Head of caudate nucleus (tissue), 42 donors: ENCODE results near the gene PGAP1.
A peak's percentile ranks its signal among the peaks of the same experiment; 100 is the strongest.

Source experiments
- DNase-seq, 42 donors: peaks; one replicate each; pipeline versions ENCODE4 v3.0.0 to v3.0.0-alpha.2; 2020 to 2021; ENCODE audit warnings: mixed read lengths in 7 of 42
- intact Hi-C: fragments of 100-400 bp; cut with DNase I; formaldehyde crosslinking; loops from one replicate; pipeline ENCODE4 v1.15.0; 2022

Gene PGAP1

GRCh38 chr2:196952936-196953335 lies 26.4 kb upstream of the PGAP1 start:
- intact Hi-C loops = no loop called here

GRCh38 chr2:196951973-196952372 lies 25.5 kb upstream of the PGAP1 start:
- intact Hi-C loops = no loop called here
- no peak for DNase-seq

More at GRCh38 chr2:196952936-196953335, 26.4 kb upstream of the PGAP1 start:
- no peak for DNase-seq

GRCh38 chr2:196949116-196949515 lies 22.6 kb upstream of the PGAP1 start:
- DNase-seq = no peak
- intact Hi-C loops = no loop called here

GRCh38 chr2:196944570-196944969 lies 18.1 kb upstream of the PGAP1 start:
- intact Hi-C loops = no loop called here
- no peak for DNase-seq

GRCh38 chr2:196941398-196942078 lies 15.0 kb upstream of the PGAP1 start:
- intact Hi-C loops = no loop called here
- DNase-seq = no peak

- intact Hi-C loops = no loop called here
- no peak for DNase-seq
Measured at GRCh38 chr2:196939371-196939770, 12.9 kb upstream of the PGAP1 start.

GRCh38 chr2:196935432-196935831 lies 8.9 kb upstream of the PGAP1 start:
- intact Hi-C loops = no loop called here
- no peak for DNase-seq

GRCh38 chr2:196934672-196935071 lies 8.2 kb upstream of the PGAP1 start:
- no peak for DNase-seq
- intact Hi-C loops = no loop called here

- intact Hi-C loops = no loop called here
- no peak for DNase-seq
Measured at GRCh38 chr2:196931555-196931954, 5.0 kb upstream of the PGAP1 start.

- DNase-seq = peak in 25 of 42 donors; percentile 14 to 66 (median 29)
- intact Hi-C loops = loop anchor here (10.0 kb wide), 2 partner anchors 57 to 147 kb away; no protein-coding TSS in a partner anchor
Measured at GRCh38 chr2:196927376-196928225, 1.1 kb upstream of the PGAP1 start.

GRCh38 chr2:196925768-196926561 lies 542 bp downstream of the PGAP1 start:
- peak in 40 of 42 donors; percentile 17 to 77 (median 50) for DNase-seq
- intact Hi-C loops = loop anchor here (10.0 kb wide), 2 partner anchors 59 to 149 kb away; no protein-coding TSS in a partner anchor

GRCh38 chr2:196925051-196925767 lies 1.3 kb downstream of the PGAP1 start:
- intact Hi-C loops = loop anchor here (10.0 kb wide), 2 partner anchors 60 to 150 kb away; no protein-coding TSS in a partner anchor
- no peak for DNase-seq

GRCh38 chr2:196924051-196924450 lies 2.5 kb downstream of the PGAP1 start:
- intact Hi-C loops = loop anchor here (10.0 kb wide), 2 partner anchors 61 to 151 kb away; no protein-coding TSS in a partner anchor
- DNase-seq = no peak

- intact Hi-C loops = no loop called here
- no peak for DNase-seq
Measured at GRCh38 chr2:196918927-196919326, 7.6 kb downstream of the PGAP1 start.

GRCh38 chr2:196917802-196918201 lies 8.7 kb downstream of the PGAP1 start:
- DNase-seq = no peak
- intact Hi-C loops = no loop called here

- no peak for DNase-seq
- intact Hi-C loops = no loop called here
Measured at GRCh38 chr2:196915507-196916189, 10.9 kb downstream of the PGAP1 start.

GRCh38 chr2:196914867-196915460 lies 11.5 kb downstream of the PGAP1 start:
- no peak for DNase-seq
- intact Hi-C loops = no loop called here

GRCh38 chr2:196913691-196914090 lies 12.8 kb downstream of the PGAP1 start:
- DNase-seq = no peak
- intact Hi-C loops = no loop called here
